ENCODE measurements around the gene PLEKHO2.
"Not testable (repeated sequence)": the region's sequence is repeated elsewhere in the genome, so short reads cannot be mapped to it uniquely, and the experiment has no call there.

PLEKHO2 gene

GRCh38 chr15:64841344-64842095 lies at the start of gene PLEKHO2:
PLEKHO2 (plus strand) TSS chr15:64841915; CDS start chr15:64842017, 102 bp downstream.
- DNase-seq: peak; percentile 92 to 98

GRCh38 chr15:64792282-64792681 lies 49.4 kb upstream of the PLEKHO2 start:
- DNase-seq: no peak

- DNase-seq: not testable (repeated sequence)
Measured at GRCh38 chr15:64795299-64795698, 46.4 kb upstream of the PLEKHO2 start.

GRCh38 chr15:64795921-64796320 lies 45.8 kb upstream of the PLEKHO2 start:
- not testable (repeated sequence) for DNase-seq

DNA sequence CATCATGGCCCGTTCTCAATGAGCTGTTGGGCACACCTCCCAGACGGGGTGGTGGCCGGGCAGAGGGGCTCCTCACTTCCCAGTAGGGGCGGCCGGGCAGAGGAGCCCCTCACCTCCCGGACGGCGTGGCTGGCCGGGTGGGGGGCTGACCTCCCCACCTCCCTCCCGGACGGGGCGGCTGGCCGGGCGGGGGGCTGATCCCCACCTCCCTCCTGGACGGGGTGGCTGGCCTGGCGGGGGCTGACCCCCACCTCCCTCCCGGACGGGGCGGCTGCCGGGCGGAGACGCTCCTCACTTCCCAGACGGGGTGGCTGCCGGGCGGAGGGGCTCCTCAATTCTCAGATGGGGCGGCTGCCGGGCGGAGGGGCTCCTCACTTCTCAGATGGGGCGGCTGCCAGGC lies 42.8 kb upstream of the PLEKHO2 start:
- DNase-seq: not testable (repeated sequence)

- no peak for DNase-seq
Measured at GRCh38 chr15:64800476-64800875, 41.2 kb upstream of the PLEKHO2 start.

DNA sequence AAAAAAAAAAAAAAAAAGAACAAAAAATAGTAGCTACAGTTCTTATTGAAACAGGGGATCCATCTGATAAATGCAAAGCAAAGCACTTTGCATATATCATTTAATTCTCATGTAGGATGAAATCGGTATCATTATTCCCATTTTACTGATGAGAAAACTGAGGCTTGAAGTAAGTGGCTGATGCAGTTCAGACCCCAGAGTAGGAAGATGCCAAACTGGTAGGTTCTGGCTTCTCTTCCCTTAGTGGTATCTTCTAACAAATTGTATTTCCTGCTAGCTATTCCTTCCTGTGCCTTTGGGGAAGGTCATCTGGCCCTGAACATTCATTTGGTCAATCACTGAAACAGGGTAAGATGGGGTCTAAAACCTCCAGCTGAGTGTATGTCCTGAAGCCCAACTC lies 38.2 kb upstream of the PLEKHO2 start:
- no peak for DNase-seq

- DNase-seq: no peak
Measured at GRCh38 chr15:64804619-64805018, 37.1 kb upstream of the PLEKHO2 start.

DNA sequence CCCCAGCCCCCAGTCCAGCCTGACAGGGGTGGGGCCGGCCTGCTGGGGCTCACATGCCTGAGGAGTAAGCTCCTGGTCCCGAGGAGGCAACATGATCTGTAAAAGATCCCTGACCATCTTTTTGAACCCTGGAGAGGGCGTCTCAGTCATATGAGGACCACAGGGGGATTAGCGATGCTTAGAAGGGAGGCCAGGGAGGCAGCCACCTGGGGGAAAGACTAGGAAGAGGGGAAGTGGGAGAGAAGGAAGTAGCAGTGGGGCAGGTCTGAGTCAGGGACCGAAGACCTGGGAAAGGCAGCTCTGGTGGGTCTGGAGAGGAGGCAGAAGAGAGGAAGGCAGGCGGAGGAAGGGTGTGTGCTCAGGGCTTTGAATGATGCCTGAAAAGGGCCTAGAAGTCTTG lies 35.2 kb upstream of the PLEKHO2 start:
- DNase-seq: no peak

- no peak for DNase-seq
Measured at GRCh38 chr15:64807051-64807749, 34.5 kb upstream of the PLEKHO2 start.

DNA sequence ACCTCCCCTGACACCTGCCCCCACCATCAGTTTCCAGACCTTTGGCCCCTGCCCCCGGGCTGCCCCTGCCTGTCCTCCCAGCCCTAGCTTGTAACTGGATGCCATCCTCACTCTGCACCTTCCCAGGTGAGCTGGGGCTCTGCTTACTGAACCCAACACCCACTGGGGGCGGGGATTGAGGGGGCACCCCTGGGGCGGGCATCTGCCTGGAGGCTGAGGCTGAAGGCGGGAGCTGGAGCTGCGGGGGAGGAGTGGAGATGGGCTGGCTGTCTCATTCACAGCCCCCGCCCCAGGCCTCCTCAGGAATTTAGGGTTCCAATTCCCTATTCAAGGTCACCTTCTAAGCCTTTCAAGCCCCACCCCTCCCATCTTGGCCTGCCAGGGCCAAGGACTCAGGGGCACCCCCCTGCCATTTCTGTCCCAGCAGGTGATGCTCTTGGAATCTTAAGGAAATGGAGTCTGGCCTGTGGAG lies 33.9 kb upstream of the PLEKHO2 start:
- no peak for DNase-seq

GRCh38 chr15:64808785-64809453 lies 32.8 kb upstream of the PLEKHO2 start:
- DNase-seq: no peak

DNA sequence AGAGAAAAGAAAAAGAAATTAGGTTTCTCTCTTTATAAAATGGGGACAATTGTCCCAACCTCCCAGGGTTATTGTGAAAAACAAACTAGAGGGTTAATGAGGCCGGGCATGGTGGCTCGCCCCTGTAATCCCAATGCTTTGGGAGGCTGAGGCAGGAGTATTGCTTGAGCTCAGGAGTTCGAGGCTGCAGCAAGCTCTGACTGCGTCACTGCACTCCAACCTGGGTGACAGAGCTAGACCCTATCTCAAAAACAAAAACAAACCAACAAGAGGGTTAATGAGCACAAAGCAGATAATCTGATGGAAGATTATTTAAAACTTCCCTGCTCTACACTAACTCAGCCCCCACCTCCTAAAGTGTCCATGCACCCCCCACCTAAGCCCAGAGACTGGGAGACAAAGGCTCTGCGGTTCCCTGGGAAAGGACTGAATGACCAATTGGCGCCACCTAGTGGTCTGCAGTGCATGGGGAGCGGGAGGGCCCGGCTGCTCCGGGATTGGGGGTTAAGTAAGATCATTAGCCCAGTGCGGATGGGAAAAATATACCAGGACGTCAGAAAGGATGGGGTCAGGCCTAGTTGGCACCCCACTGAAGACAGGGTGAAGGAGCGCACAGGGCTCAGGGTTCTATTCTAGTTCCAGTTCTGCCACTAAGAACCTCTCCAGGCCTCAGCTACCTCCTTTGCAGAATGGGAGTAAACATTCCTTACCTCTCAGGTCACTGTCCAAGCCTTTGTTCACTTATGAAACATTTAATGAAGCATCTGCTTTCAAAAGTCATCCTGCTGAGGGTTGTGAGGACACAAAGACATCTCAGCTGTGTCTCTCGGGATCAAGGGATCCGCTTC lies 31.8 kb upstream of the PLEKHO2 start:
- peak; percentile 67 to 82 for DNase-seq

GRCh38 chr15:64810497-64811326 lies 31.0 kb upstream of the PLEKHO2 start:
- no peak for DNase-seq

DNA sequence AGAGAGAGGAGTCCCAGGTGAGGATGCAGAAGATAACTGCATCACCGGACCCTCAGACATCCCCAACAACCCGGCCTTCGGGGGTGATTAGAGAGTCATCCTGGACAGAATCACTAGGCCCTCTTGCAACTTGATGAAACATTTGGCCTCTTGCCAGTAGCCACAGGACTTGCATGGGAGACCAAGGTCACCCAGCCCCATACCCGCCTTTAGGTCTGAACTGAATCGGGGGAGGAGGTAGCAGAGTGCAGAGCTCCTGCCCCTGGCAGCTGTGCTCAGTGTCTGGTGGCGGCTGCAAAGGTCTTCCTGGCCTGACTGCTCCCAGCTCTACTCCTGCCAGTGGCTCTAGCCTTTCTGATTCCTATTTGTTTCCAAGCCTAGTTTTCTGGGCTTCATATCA lies 28.6 kb upstream of the PLEKHO2 start:
- peak; percentile 64 to 69 for DNase-seq

GRCh38 chr15:64814283-64814682 lies 27.4 kb upstream of the PLEKHO2 start:
- DNase-seq: not testable (repeated sequence)

- not testable (repeated sequence) for DNase-seq
Measured at GRCh38 chr15:64814965-64815364, 26.8 kb upstream of the PLEKHO2 start.

DNA sequence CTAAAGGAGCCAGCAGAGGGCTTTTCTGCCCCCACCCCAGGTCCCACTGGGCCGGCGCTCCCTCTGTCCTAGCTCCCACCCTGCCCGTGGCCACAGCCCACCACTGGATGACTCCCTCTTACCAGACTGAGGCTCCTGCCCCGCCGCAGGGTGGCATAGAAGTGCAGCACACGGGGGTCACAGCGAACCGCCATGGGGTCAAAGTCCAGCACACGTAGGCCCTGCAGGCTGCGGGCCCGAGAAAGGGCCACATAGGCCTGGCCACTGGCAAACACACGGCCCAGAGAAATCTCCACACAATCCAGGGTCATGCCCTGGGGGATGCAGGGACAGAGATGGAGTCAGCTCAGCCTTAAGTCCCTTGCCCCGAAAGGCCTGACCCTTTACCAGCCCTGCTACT lies 25.3 kb upstream of the PLEKHO2 start:
- DNase-seq: no peak

GRCh38 chr15:64824929-64825430 lies 16.7 kb upstream of the PLEKHO2 start:
- peak in 1 of 2 experiments; percentile 73 for DNase-seq

DNA sequence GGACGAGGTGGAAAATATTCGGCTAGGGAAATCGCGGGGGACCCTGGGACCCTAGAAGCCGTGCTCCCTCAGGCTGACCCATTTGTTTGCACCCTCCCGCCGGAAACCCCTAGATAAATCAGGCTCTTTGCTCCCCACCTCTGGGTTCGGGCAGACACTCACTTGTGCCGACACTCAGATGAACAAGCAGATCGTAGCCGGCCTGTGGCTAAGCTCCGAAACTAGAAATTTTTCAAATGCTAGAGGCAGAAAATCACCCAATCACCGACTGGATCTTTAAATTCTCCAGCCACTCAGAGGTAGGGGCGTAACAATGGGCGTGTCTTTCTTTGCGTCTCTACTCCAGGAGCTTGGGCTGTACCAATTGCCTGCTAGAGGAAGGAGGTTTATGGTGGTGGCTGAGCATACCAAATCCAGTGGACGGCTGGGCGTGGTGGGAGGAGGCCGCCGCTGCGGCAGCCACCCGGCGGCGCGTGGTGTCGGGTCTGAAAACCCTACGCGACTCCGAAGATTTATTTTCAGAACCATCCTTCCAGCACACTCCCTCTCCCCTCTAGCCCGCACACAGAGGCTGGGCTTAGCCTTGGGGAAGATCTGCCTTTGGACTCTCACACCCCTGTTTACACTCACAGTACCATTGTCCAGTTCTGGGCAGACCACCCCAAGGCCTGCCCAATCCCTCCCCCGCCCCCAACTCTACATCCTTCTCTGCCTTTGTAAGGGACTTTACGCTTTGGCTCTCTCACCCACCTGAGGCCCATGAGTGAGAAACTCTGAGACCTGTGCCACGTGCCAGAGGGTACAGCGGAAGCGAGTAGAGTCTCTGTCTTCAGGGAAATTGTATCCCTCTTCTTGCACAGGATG lies 16.1 kb upstream of the PLEKHO2 start, which contains the start of gene PIF1:
TSS of gene PIF1 (minus strand) at position 217 of the 864 bp plus-strand sequence. CDS start 1,312 bp downstream, outside the sequence.
- peak; percentile 99 to 100 for DNase-seq
